Effector memory CD8-positive, alpha-beta T cell (primary cell): ENCODE data around the gene ENPP1.
"Not testable (repeated sequence)": the region's sequence is repeated elsewhere in the genome, so short reads cannot be mapped to it uniquely, and the experiment has no call there.

Source experiments
- ATAC-seq: fragments of 150-1000 bp; cut with Tn5 transposase; replicated peaks from 2 replicates; pipeline ENCODE4 v1.10.0; 2021; ENCODE audit warnings: mild to moderate bottlenecking, moderate library complexity
- DNase-seq, 3 experiments: peaks; one replicate each; pipeline ENCODE4 v3.0.0; 2021
- H3K27ac Mint-ChIP-seq, 2 donors: one replicate each; pipeline ENCODE4 v1.8.0; 2022; ENCODE audit warnings: mild to moderate bottlenecking in 2 of 2, mixed read lengths in 2 of 2, moderate library complexity in 2 of 2
- H3K27me3 Mint-ChIP-seq, 2 donors: one replicate each; pipeline ENCODE4 v1.8.0; 2022; ENCODE audit warnings: mixed read lengths in 2 of 2
- H3K36me3 Mint-ChIP-seq: one replicate; pipeline ENCODE4 v1.8.0; 2022; ENCODE audit warnings: mild to moderate bottlenecking, moderate library complexity, mixed read lengths; ENCODE audit not compliant: insufficient read depth
- H3K4me1 Mint-ChIP-seq, 2 donors: one replicate each; pipeline ENCODE4 v1.8.0; 2022; ENCODE audit warnings: low read depth in 2 of 2, mixed read lengths in 2 of 2
- H3K4me3 Mint-ChIP-seq, 2 donors: one replicate each; pipeline ENCODE4 v1.8.0; 2022; ENCODE audit warnings: mild to moderate bottlenecking in 2 of 2, mixed read lengths in 2 of 2, moderate library complexity in 2 of 2
- H3K9me3 Mint-ChIP-seq, 2 donors: one replicate each; pipeline ENCODE4 v1.8.0; 2022; ENCODE audit warnings: mixed read lengths in 2 of 2

ENPP1 gene

GRCh38 chr6:131877999-131878789, 70.4 kb downstream of the ENPP1 start:
- Mint-ChIP-seq H3K9me3 (no peaks in the 10 kb centered on the region), H3K27ac (no peak overlapping the region), H3K4me3 (no peak overlapping the region), H3K36me3 (no peaks in the 10 kb centered on the region), H3K4me1 (no peaks in the 10 kb centered on the region), H3K27me3 (no peaks in the 10 kb centered on the region)
- DNase-seq, result no peak
- ATAC-seq, result no peak

- H3K27ac Mint-ChIP-seq, result no peak overlapping the region
- no peaks in the 10 kb centered on the region for H3K27me3 Mint-ChIP-seq
- ATAC-seq (no peak), DNase-seq (no peak)
- H3K4me3 Mint-ChIP-seq, result no peak overlapping the region
- no peaks in the 10 kb centered on the region for H3K4me1 Mint-ChIP-seq
- peaks cover 3% of the 10 kb centered on the region for H3K36me3 Mint-ChIP-seq
- no peaks in the 10 kb centered on the region for H3K9me3 Mint-ChIP-seq
These were observed 75.2 kb downstream of the ENPP1 start for GRCh38 chr6:131883016-131883415.

- Mint-ChIP-seq H3K4me1 (no peaks in the 10 kb centered on the region), H3K27ac (no peak overlapping the region), H3K4me3 (no peak overlapping the region), H3K27me3 (no peaks in the 10 kb centered on the region), H3K36me3 (peaks cover 3% of the 10 kb centered on the region), H3K9me3 (no peaks in the 10 kb centered on the region)
- no peak for DNase-seq
- no peak for ATAC-seq
These were observed 77.4 kb downstream of the ENPP1 start for GRCh38 chr6:131885237-131885636.

GRCh38 chr6:131886517-131886916, 78.7 kb downstream of the ENPP1 start:
- DNase-seq (no peak), ATAC-seq (no peak)
- Mint-ChIP-seq H3K4me3 (no peak overlapping the region), H3K27me3 (no peaks in the 10 kb centered on the region), H3K4me1 (no peaks in the 10 kb centered on the region), H3K36me3 (peaks cover 3% of the 10 kb centered on the region), H3K9me3 (no peaks in the 10 kb centered on the region), H3K27ac (no peak overlapping the region)

GRCh38 chr6:131890091-131890490, 82.3 kb downstream of the ENPP1 start:
- Mint-ChIP-seq H3K9me3 (no peaks in the 10 kb centered on the region), H3K36me3 (peaks cover 6% of the 10 kb centered on the region), H3K4me1 (no peaks in the 10 kb centered on the region), H3K27me3 (peaks cover 7 to 10% of the 10 kb centered on the region in 2 donors), H3K27ac (no peak overlapping the region), H3K4me3 (no peak overlapping the region)
- no peak for DNase-seq
- no peak for ATAC-seq

GRCh38 chr6:131893198-131893597, 85.4 kb downstream of the ENPP1 start:
- Mint-ChIP-seq H3K4me1 (no peaks in the 10 kb centered on the region), H3K9me3 (peaks cover 0 to 3% of the 10 kb centered on the region in 2 donors), H3K27ac (peak overlapping the region in 1 of 2 donors; percentile 42), H3K4me3 (no peak overlapping the region), H3K36me3 (peaks cover 3% of the 10 kb centered on the region), H3K27me3 (peaks cover 7 to 19% of the 10 kb centered on the region in 2 donors)
- DNase-seq, result no peak
- ATAC-seq, result no peak

- DNase-seq (no peak), ATAC-seq (no peak)
- Mint-ChIP-seq H3K4me1 (no peaks in the 10 kb centered on the region), H3K4me3 (no peak overlapping the region), H3K27me3 (peaks cover 7 to 19% of the 10 kb centered on the region in 2 donors), H3K9me3 (peaks cover 0 to 3% of the 10 kb centered on the region in 2 donors), H3K36me3 (peaks cover 3% of the 10 kb centered on the region), H3K27ac (no peak overlapping the region)
These were observed 86.9 kb downstream of the ENPP1 start for GRCh38 chr6:131894493-131895424.

- no peak for DNase-seq
- Mint-ChIP-seq H3K9me3 (peaks cover 0 to 3% of the 10 kb centered on the region in 2 donors), H3K27me3 (peaks cover 7 to 30% of the 10 kb centered on the region in 2 donors), H3K4me1 (no peaks in the 10 kb centered on the region), H3K4me3 (no peak overlapping the region), H3K36me3 (peaks cover 3% of the 10 kb centered on the region), H3K27ac (no peak overlapping the region)
- no peak for ATAC-seq
These were observed 89.2 kb downstream of the ENPP1 start for GRCh38 chr6:131897050-131897435.

GRCh38 chr6:131897621-131898020, 89.8 kb downstream of the ENPP1 start:
- ATAC-seq (no peak), DNase-seq (no peak)
- Mint-ChIP-seq H3K4me1 (no peaks in the 10 kb centered on the region), H3K27me3 (peaks cover 13 to 36% of the 10 kb centered on the region in 2 donors), H3K27ac (no peak overlapping the region), H3K9me3 (peaks cover 0 to 3% of the 10 kb centered on the region in 2 donors), H3K36me3 (peaks cover 3% of the 10 kb centered on the region), H3K4me3 (no peak overlapping the region)

GRCh38 chr6:131898718-131899117, 90.9 kb downstream of the ENPP1 start:
- no peak overlapping the region for H3K27ac Mint-ChIP-seq
- H3K27me3 Mint-ChIP-seq, result peaks cover 24 to 46% of the 10 kb centered on the region in 2 donors
- no peak for ATAC-seq
- peaks cover 3% of the 10 kb centered on the region for H3K36me3 Mint-ChIP-seq
- H3K4me1 Mint-ChIP-seq, result no peaks in the 10 kb centered on the region
- peaks cover 0 to 3% of the 10 kb centered on the region in 2 donors for H3K9me3 Mint-ChIP-seq
- no peak overlapping the region for H3K4me3 Mint-ChIP-seq
- no peak for DNase-seq

GRCh38 chr6:131900231-131900630, 92.4 kb downstream of the ENPP1 start:
- Mint-ChIP-seq H3K36me3 (no peaks in the 10 kb centered on the region), H3K27ac (no peak overlapping the region), H3K27me3 (peaks cover 33 to 50% of the 10 kb centered on the region in 2 donors), H3K4me3 (no peak overlapping the region), H3K9me3 (peaks cover 0 to 3% of the 10 kb centered on the region in 2 donors), H3K4me1 (no peaks in the 10 kb centered on the region)
- no peak for DNase-seq
- no peak for ATAC-seq

GRCh38 chr6:131901326-131901873, 93.6 kb downstream of the ENPP1 start:
- not testable (repeated sequence) for DNase-seq, H3K4me3 Mint-ChIP-seq, ATAC-seq, H3K4me1 Mint-ChIP-seq, H3K27ac Mint-ChIP-seq, H3K36me3 Mint-ChIP-seq, H3K9me3 Mint-ChIP-seq
- H3K27me3 Mint-ChIP-seq, result peaks cover 44 to 51% of the 10 kb centered on the region in 2 donors

- peaks cover 56 to 68% of the 10 kb centered on the region in 2 donors for H3K27me3 Mint-ChIP-seq
- ATAC-seq, H3K9me3 Mint-ChIP-seq, DNase-seq, H3K4me1 Mint-ChIP-seq, H3K27ac Mint-ChIP-seq, H3K4me3 Mint-ChIP-seq, H3K36me3 Mint-ChIP-seq: not testable (repeated sequence)
These were observed 95.9 kb downstream of the ENPP1 start for GRCh38 chr6:131903734-131904133.
